HCT116 (cell line): ENCODE measurements around the gene ACTRT3. TPM values are rescaled to one million over a fixed set of nuclear protein-coding genes. Genes with fewer than 3 reads are reported as not detected.

Source experiments
- ATAC-seq: fragments of 200-7000 bp; cut with Tn5 transposase; 2 replicates; pipeline ENCODE4 v1.9.1; 2020; ENCODE audit warnings: mild to moderate bottlenecking, moderate library complexity
- BruUV-seq: library from RNA; stranded (reverse); fragments of 400-500 nt; replicated peaks from 2 replicates; lab custom pipeline; 2021; lab: Mats Ljungman, UMichigan
- CTCF ChIA-PET: fragments of 300-600 bp; sonication (Branson Sonifier 250); formaldehyde crosslinking; loops from one replicate; lab custom pipeline; 2021; ENCODE audit warnings: antibody characterized with exemption; lab: Charles Lee
- POLR2A ChIA-PET: fragments of 300-600, 350-600 bp; sonication (Branson Sonifier 250); formaldehyde crosslinking; loops from one replicate; lab custom pipeline; 2021; ENCODE audit warnings: antibody characterized with exemption; lab: Charles Lee
- RAD21 ChIA-PET, 2 experiments: fragments of 300-600 bp; sonication (Branson Sonifier 250); formaldehyde crosslinking; loops; one replicate each; lab custom pipeline; 2023; ENCODE audit warnings: low total read pairs in 2 of 2; ENCODE audit not compliant: uncharacterized antibody in 2 of 2, unreplicated experiment in 2 of 2, low non-redundant PET in 1 of 2; lab: Charles Lee
- DNase-seq: peaks from one replicate; pipeline ENCODE4 v3.0.0-alpha.2; 2010; ENCODE audit warnings: low read depth, low spot score
- H2AFZ ChIP-seq: fragments of 200-600 bp; shearing (Covaris generic), sonication (generic); 2 replicates; pipeline ENCODE4 v1.6.1; 2017; ENCODE audit warnings: low read depth, mixed run types, mixed read lengths, antibody characterized with exemption, low read length; ENCODE audit not compliant: poor library complexity, severe bottlenecking
- H3K27ac ChIP-seq: 2 replicates; pipeline ENCODE4 v1.5.1; 2012; ENCODE audit warnings: low read depth, low read length
- H3K27me3 ChIP-seq: fragments of 200-600 bp; sonication (generic); 2 replicates; pipeline ENCODE4 v1.6.1; 2016; ENCODE audit warnings: mixed run types, low read length, mixed read lengths; ENCODE audit not compliant: insufficient read depth
- H3K36me3 ChIP-seq, 2 experiments: fragments of 200-500 bp in 1 of 2; fragments of 200-600 bp in 1 of 2; sonication (Bioruptor generic) in 1 of 2; sonication (generic) in 1 of 2; 2 replicates each; pipeline versions ENCODE4 v1.5.1 to v1.6.1; 2014 to 2016; ENCODE audit warnings: low read length in 2 of 2, inconsistent platforms in 1 of 2, mixed read lengths in 1 of 2, mixed run types in 1 of 2; ENCODE audit not compliant: insufficient read depth in 2 of 2, control insufficient read depth in 1 of 2
- H3K4me1 ChIP-seq, 2 experiments: fragments of 200-600 bp in 1 of 2; sonication (generic) in 1 of 2; 2 replicates each; pipeline versions ENCODE4 v1.5.1 to v1.6.1; 2012 to 2017; ENCODE audit warnings: low read length in 2 of 2, inconsistent platforms in 1 of 2, mild to moderate bottlenecking in 1 of 2, mixed read lengths in 1 of 2, mixed run types in 1 of 2, moderate library complexity in 1 of 2; ENCODE audit not compliant: insufficient read depth in 2 of 2, control insufficient read depth in 1 of 2
- H3K4me2 ChIP-seq: fragments of 200-600 bp; sonication (generic); 2 replicates; pipeline ENCODE4 v1.6.1; 2017; ENCODE audit warnings: mixed run types, low read length, mixed read lengths
- H3K4me3 ChIP-seq, 2 experiments: fragments of 200-600 bp in 1 of 2; sonication (generic) in 1 of 2; replicated peaks in 1 of 2; 2 replicates each; pipeline ENCODE4 v1.5.1; 2011 to 2016; ENCODE audit warnings: low read length in 2 of 2, control low read depth in 1 of 2, low read depth in 1 of 2, mild to moderate bottlenecking in 1 of 2, mixed read lengths in 1 of 2, mixed run types in 1 of 2
- H3K79me2 ChIP-seq: fragments of 200-600 bp; sonication (generic); 2 replicates; pipeline ENCODE4 v1.6.1; 2017; ENCODE audit warnings: mild to moderate bottlenecking, mixed run types, low read length, moderate library complexity, mixed read lengths; ENCODE audit not compliant: insufficient read depth
- H3K9ac ChIP-seq: fragments of 200-600 bp; sonication (generic); 2 replicates; pipeline ENCODE4 v1.6.1; 2016; ENCODE audit warnings: low read length, mixed read lengths
- H3K9me2 ChIP-seq: fragments of 200-600 bp; sonication (generic), shearing (Covaris generic); 2 replicates; pipeline ENCODE4 v1.6.1; 2017; ENCODE audit warnings: mixed run types, mild to moderate bottlenecking, moderate library complexity; ENCODE audit not compliant: insufficient read depth
- H3K9me3 ChIP-seq, 2 experiments: fragments of 200-500 bp in 1 of 2; fragments of 200-600 bp in 1 of 2; sonication (Bioruptor generic) in 1 of 2; sonication (generic) in 1 of 2; 2 replicates each; pipeline ENCODE4 v1.6.1; 2014 to 2017; ENCODE audit warnings: low read length in 2 of 2, mixed read lengths in 2 of 2, inconsistent platforms in 1 of 2, low read depth in 1 of 2, mild to moderate bottlenecking in 1 of 2, mixed run types in 1 of 2, moderate library complexity in 1 of 2; ENCODE audit not compliant: control insufficient read depth in 1 of 2, insufficient read depth in 1 of 2
- H4K20me1 ChIP-seq: fragments of 200-600 bp; sonication (generic), shearing (Covaris generic); 2 replicates; pipeline ENCODE4 v1.6.1; 2017; ENCODE audit warnings: mixed run types, mild to moderate bottlenecking, moderate library complexity; ENCODE audit not compliant: insufficient read depth
- CBX3 ChIP-seq: IDR thresholded peaks from 2 replicates; pipeline ENCODE4 v1.6.1; 2012; ENCODE audit warnings: low read depth
- CEBPB ChIP-seq: IDR thresholded peaks from 2 replicates; pipeline ENCODE4 v1.6.1; 2012; ENCODE audit warnings: low read depth
- ELF1 ChIP-seq: IDR thresholded peaks from 2 replicates; pipeline ENCODE4 v1.6.1; 2012; ENCODE audit warnings: low read depth, borderline replicate concordance
- EZH2 ChIP-seq: fragments of 200-600 bp; sonication (generic); IDR thresholded peaks from 2 replicates; pipeline ENCODE4 v1.6.1; 2017; ENCODE audit warnings: antibody characterized with exemption, mixed run types
- JUND ChIP-seq: IDR thresholded peaks from 2 replicates; pipeline ENCODE4 v1.6.1; 2012
- MAX ChIP-seq: IDR thresholded peaks from 2 replicates; pipeline ENCODE4 v1.6.1; 2012
- POLR2AphosphoS5 ChIP-seq: IDR thresholded peaks from 2 replicates; pipeline ENCODE4 v1.6.1; 2011; ENCODE audit warnings: mild to moderate bottlenecking, low read depth, low read length, moderate library complexity
- SRF ChIP-seq: IDR thresholded peaks from 2 replicates; pipeline ENCODE4 v1.6.1; 2012; ENCODE audit warnings: low read depth
- TCF7L2 ChIP-seq: IDR thresholded peaks from 2 replicates; pipeline ENCODE4 v1.7.0; 2011; ENCODE audit warnings: borderline replicate concordance, inconsistent platforms; ENCODE audit not compliant: insufficient read depth, insufficient read length; ENCODE audit errors: extremely low read depth
- ZBTB33 ChIP-seq: IDR thresholded peaks from 2 replicates; pipeline ENCODE4 v1.6.1; 2011; ENCODE audit warnings: mild to moderate bottlenecking, low read length, moderate library complexity; ENCODE audit not compliant: insufficient replicate concordance; ENCODE audit errors: extremely low read depth
- intact Hi-C: fragments of 100-400 bp; cut with micrococcal nuclease; formaldehyde crosslinking; loops from 2 replicates; pipeline ENCODE4 v1.10.0; 2022
- total RNA-seq: library from RNA; stranded (reverse); gene quantifications from one replicate; pipeline ENCODE4 v1.2.1, GENCODE V29; 2021; ENCODE audit not compliant: unreplicated experiment
- TF ChIP-seq, protein P1 (sequence below), 3 experiments: fragments of 200-600 bp in 1 of 3; sonication (generic) in 1 of 3; IDR thresholded peaks in 2 of 3; conservative IDR thresholded peaks in 1 of 3; 2 replicates each; pipeline ENCODE4 v1.5.1; 2012 to 2017; ENCODE audit warnings: low read depth in 2 of 3, low read length in 2 of 3, antibody characterized with exemption in 1 of 3, borderline replicate concordance in 1 of 3, control low read depth in 1 of 3, mild to moderate bottlenecking in 1 of 3, mixed read lengths in 1 of 3, mixed run types in 1 of 3, moderate library complexity in 1 of 3; ENCODE audit not compliant: insufficient read depth in 1 of 3

The ACTRT3 gene
- total RNA-seq, 1 experiment from 2014 or later: 1.2 TPM

DNA sequence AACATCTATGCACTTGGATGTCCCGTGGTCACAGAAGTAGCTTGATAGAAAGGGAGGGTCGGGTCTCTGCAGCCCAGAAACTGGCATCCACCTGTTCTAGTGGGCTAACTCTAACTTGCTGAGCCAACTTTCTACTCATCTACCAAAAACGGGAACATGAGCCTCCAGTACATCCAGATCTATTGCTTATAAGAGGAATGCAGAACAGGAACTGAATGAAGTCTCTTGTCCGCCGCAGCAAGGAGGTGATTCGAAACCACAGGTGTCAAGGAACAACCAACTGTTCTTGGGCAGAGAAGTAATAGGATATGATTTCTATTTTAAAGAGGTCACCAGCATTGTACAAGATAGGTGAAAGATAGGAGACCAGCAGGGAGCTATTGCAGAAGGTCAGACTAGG lies 22.4 kb downstream of the ACTRT3 start:
- Histone ChIP-seq H4K20me1 (no peaks in the 10 kb centered on the region), H3K4me3 (no peak overlapping the region), H3K27ac (no peak overlapping the region), H3K27me3 (0 out of 2 replicates have a peak, but pooled peaks cover 7% of the 10 kb centered on the region), H3K9me3 (no peaks in the 10 kb centered on the region), H2AFZ (no peak overlapping the region), H3K4me2 (no peak overlapping the region), H3K9me2 (no peaks in the 10 kb centered on the region), H3K9ac (no peak overlapping the region), H3K36me3 (no peaks in the 10 kb centered on the region), H3K79me2 (no peaks in the 10 kb centered on the region), H3K4me1 (peaks cover 0 to 9% of the 10 kb centered on the region in 2 experiments; a peak in 1 of 4 replicates)
- no peak for ATAC-seq
- intact Hi-C loops: loop anchor here (1.0 kb wide), 1 partner anchor 614 kb away; no protein-coding TSS in a partner anchor
- TF ChIP-seq EZH2 (no peak), ZBTB33 (no peak), SRF (no peak), CEBPB (no peak), POLR2AphosphoS5 (no peak), TCF7L2 (no peak), ELF1 (no peak), MAX (no peak), CBX3 (no peak), JUND (no peak)
- TF ChIP-seq, protein P1, sequence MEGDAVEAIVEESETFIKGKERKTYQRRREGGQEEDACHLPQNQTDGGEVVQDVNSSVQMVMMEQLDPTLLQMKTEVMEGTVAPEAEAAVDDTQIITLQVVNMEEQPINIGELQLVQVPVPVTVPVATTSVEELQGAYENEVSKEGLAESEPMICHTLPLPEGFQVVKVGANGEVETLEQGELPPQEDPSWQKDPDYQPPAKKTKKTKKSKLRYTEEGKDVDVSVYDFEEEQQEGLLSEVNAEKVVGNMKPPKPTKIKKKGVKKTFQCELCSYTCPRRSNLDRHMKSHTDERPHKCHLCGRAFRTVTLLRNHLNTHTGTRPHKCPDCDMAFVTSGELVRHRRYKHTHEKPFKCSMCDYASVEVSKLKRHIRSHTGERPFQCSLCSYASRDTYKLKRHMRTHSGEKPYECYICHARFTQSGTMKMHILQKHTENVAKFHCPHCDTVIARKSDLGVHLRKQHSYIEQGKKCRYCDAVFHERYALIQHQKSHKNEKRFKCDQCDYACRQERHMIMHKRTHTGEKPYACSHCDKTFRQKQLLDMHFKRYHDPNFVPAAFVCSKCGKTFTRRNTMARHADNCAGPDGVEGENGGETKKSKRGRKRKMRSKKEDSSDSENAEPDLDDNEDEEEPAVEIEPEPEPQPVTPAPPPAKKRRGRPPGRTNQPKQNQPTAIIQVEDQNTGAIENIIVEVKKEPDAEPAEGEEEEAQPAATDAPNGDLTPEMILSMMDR (IDR thresholded peaks at IDR 0.05 in 2 of 3, conservative IDR thresholded peaks at IDR 0.05 in 1 of 3; ENCODE audit: borderline replicate concordance in 1 of 3, insufficient read depth in 1 of 3, low read depth in 2 of 3, low read length in 2 of 3): no peak
- CTCF ChIA-PET: interaction anchor here (4.5 kb wide), 1 partner anchor 882 kb away, joined by 23 read pairs; no protein-coding TSS in a partner anchor
- RAD21 ChIA-PET: no interaction called here
- POLR2A ChIA-PET: no interaction called here
- BruUV-seq: no TSS peak
- DNase-seq: no peak
